Glutamatergic neuron (in vitro differentiated cells): ENCODE results near the gene SV2A. TPM values are rescaled to one million over a fixed set of nuclear protein-coding genes. Genes with fewer than 3 reads are reported as not detected.
"Not testable (repeated sequence)": the region's sequence is repeated elsewhere in the genome, so short reads cannot be mapped to it uniquely, and the experiment has no call there.

Source experiments
- DNase-seq: peaks from one replicate; pipeline ENCODE4 v3.0.0; 2022
- H3K27ac Mint-ChIP-seq: one replicate; pipeline ENCODE4 v1.8.0; 2020; ENCODE audit warnings: mild to moderate bottlenecking, mixed read lengths, inconsistent platforms; ENCODE audit not compliant: unreplicated experiment
- H3K27me3 Mint-ChIP-seq: one replicate; pipeline ENCODE4 v1.8.0; 2020; ENCODE audit warnings: mild to moderate bottlenecking, moderate library complexity, mixed read lengths, inconsistent platforms; ENCODE audit not compliant: unreplicated experiment
- H3K36me3 Mint-ChIP-seq: one replicate; pipeline ENCODE4 v1.8.0; 2020; ENCODE audit warnings: mild to moderate bottlenecking, mixed read lengths, inconsistent platforms; ENCODE audit not compliant: unreplicated experiment
- H3K4me1 Mint-ChIP-seq: one replicate; pipeline ENCODE4 v1.8.0; 2020; ENCODE audit warnings: mild to moderate bottlenecking, low read depth, mixed read lengths, inconsistent platforms; ENCODE audit not compliant: unreplicated experiment
- H3K4me3 Mint-ChIP-seq: one replicate; pipeline ENCODE4 v1.8.0; 2020; ENCODE audit warnings: mild to moderate bottlenecking, mixed read lengths, inconsistent platforms; ENCODE audit not compliant: unreplicated experiment
- H3K9me3 Mint-ChIP-seq: one replicate; pipeline ENCODE4 v1.8.0; 2020; ENCODE audit warnings: mild to moderate bottlenecking, moderate library complexity, mixed read lengths, inconsistent platforms; ENCODE audit not compliant: unreplicated experiment
- CTCF ChIP-seq: fragments of 200-600 bp; sonication (generic); IDR thresholded peaks from one replicate; pipeline ENCODE4 v1.5.0; 2021; ENCODE audit not compliant: partially characterized antibody, unreplicated experiment
- total RNA-seq: library from RNA; stranded (reverse); fragmentation: NEBNext Ultra II Directional; extraction: Animal tissue kit (Norgen Biotek cat#: 25700); gene quantifications from one replicate; pipeline ENCODE4 v1.2.1, GENCODE V29; 2021; ENCODE audit not compliant: unreplicated experiment

Gene SV2A
- total RNA-seq, 1 donor from 2014 or later = 34.9 TPM

- Mint-ChIP-seq H3K36me3 (peaks cover 15% of the 10 kb centered on the region), H3K27me3 (no peaks in the 10 kb centered on the region), H3K4me3 (no peak overlapping the region), H3K4me1 (peaks cover 7% of the 10 kb centered on the region), H3K9me3 (peaks cover 4% of the 10 kb centered on the region), H3K27ac (no peak overlapping the region)
- DNase-seq = no peak
- no peak for TF ChIP-seq CTCF
Measured at GRCh38 chr1:149962736-149963135, 45.1 kb upstream of the SV2A start.

GRCh38 chr1:149962039-149962647, 44.5 kb upstream of the SV2A start:
- Mint-ChIP-seq H3K4me1 (peaks cover 6% of the 10 kb centered on the region), H3K27me3 (peaks cover 1% of the 10 kb centered on the region), H3K4me3 (no peak overlapping the region), H3K27ac (no peak overlapping the region), H3K36me3 (peaks cover 16% of the 10 kb centered on the region), H3K9me3 (peaks cover 4% of the 10 kb centered on the region)
- DNase-seq = peak; percentile 38
- peak; percentile 79 for TF ChIP-seq CTCF

- H3K36me3 Mint-ChIP-seq = peaks cover 28% of the 10 kb centered on the region
- H3K4me3 Mint-ChIP-seq, H3K27me3 Mint-ChIP-seq, H3K27ac Mint-ChIP-seq, H3K4me1 Mint-ChIP-seq, H3K9me3 Mint-ChIP-seq, DNase-seq: not testable (repeated sequence)
Measured at GRCh38 chr1:149957548-149957947, 39.9 kb upstream of the SV2A start.

- Mint-ChIP-seq H3K36me3 (no peaks in the 10 kb centered on the region), H3K9me3 (peaks cover 3% of the 10 kb centered on the region), H3K27ac (no peak overlapping the region), H3K4me1 (peaks cover 3% of the 10 kb centered on the region), H3K4me3 (no peak overlapping the region), H3K27me3 (no peaks in the 10 kb centered on the region)
- no peak for TF ChIP-seq CTCF
- no peak for DNase-seq
Measured at GRCh38 chr1:149949911-149950310, 32.3 kb upstream of the SV2A start.

GRCh38 chr1:149945206-149945605, 27.6 kb upstream of the SV2A start:
- no peak for DNase-seq
- H3K4me3 Mint-ChIP-seq = no peak overlapping the region
- peaks cover 28% of the 10 kb centered on the region for H3K4me1 Mint-ChIP-seq
- H3K36me3 Mint-ChIP-seq = peaks cover 6% of the 10 kb centered on the region
- no peak overlapping the region for H3K27ac Mint-ChIP-seq
- peaks cover 2% of the 10 kb centered on the region for H3K27me3 Mint-ChIP-seq
- peaks cover 2% of the 10 kb centered on the region for H3K9me3 Mint-ChIP-seq
- no peak for TF ChIP-seq CTCF

- Mint-ChIP-seq H3K36me3 (peaks cover 6% of the 10 kb centered on the region), H3K4me1 (peaks cover 28% of the 10 kb centered on the region), H3K4me3 (no peak overlapping the region), H3K27ac (peak overlapping the region; percentile 34), H3K27me3 (peaks cover 4% of the 10 kb centered on the region), H3K9me3 (peaks cover 2% of the 10 kb centered on the region)
- TF ChIP-seq CTCF = no peak
- no peak for DNase-seq
Measured at GRCh38 chr1:149942885-149943284, 25.2 kb upstream of the SV2A start.
